B cell (primary cell): ENCODE data around the gene KRT6B. TPM values are rescaled to one million over a fixed set of nuclear protein-coding genes. Genes with fewer than 3 reads are reported as not detected.

ENCODE experiments used
- ATAC-seq: fragments of 200-7000 bp; cut with Tn5 transposase; one replicate; pipeline ENCODE4 v1.10.0; 2021; ENCODE audit warnings: low read depth, mild to moderate bottlenecking, moderate number of reproducible peaks, moderate library complexity
- CTCF ChIA-PET: fragments of 350-600 bp; sonication (Branson Sonifier 250); formaldehyde crosslinking; loops from one replicate; lab custom pipeline; 2021; ENCODE audit warnings: antibody characterized with exemption, inconsistent platforms; lab: Charles Lee
- POLR2A ChIA-PET: fragments of 350-600 bp; sonication (Branson Sonifier 250); formaldehyde crosslinking; loops from one replicate; lab custom pipeline; 2021; ENCODE audit warnings: antibody characterized with exemption; lab: Charles Lee
- DNase-seq: peaks from one replicate; pipeline ENCODE4 v3.0.0; 2013
- H2AFZ ChIP-seq: 2 replicates; pipeline ENCODE4 v1.6.1; 2012; ENCODE audit warnings: mild to moderate bottlenecking, low read depth, low read length; ENCODE audit not compliant: insufficient read depth, poor library complexity, severe bottlenecking
- H3K27ac ChIP-seq, 2 donors: 1 replicate in 1 of 2; 2 replicates in 1 of 2; pipeline ENCODE4 v1.5.1; 2012 to 2013; ENCODE audit warnings: low read length in 2 of 2, mild to moderate bottlenecking in 2 of 2, moderate library complexity in 1 of 2
- H3K27me3 ChIP-seq, 4 experiments: fragments of 200-600 bp in 1 of 4; sonication (generic) in 1 of 4; replicated peaks in 1 of 4; 1 replicate in 2 of 4; 2 replicates in 2 of 4; pipeline versions ENCODE4 v1.6.1 to v1.7.0; 2013 to 2016; ENCODE audit warnings: low read length in 3 of 4, mild to moderate bottlenecking in 2 of 4, mixed read lengths in 1 of 4, moderate library complexity in 1 of 4; ENCODE audit not compliant: insufficient read depth in 4 of 4, control insufficient read depth in 3 of 4; ENCODE audit errors: control extremely low read depth in 1 of 4
- H3K36me3 ChIP-seq, 2 experiments: replicated peaks in 1 of 2; 1 replicate in 1 of 2; 2 replicates in 1 of 2; pipeline versions ENCODE4 v1.6.1 to v1.7.1; 2013; ENCODE audit warnings: low read length in 1 of 2; ENCODE audit not compliant: insufficient read depth in 2 of 2, control insufficient read depth in 1 of 2; ENCODE audit errors: control extremely low read depth in 1 of 2, extremely low read depth in 1 of 2
- H3K4me1 ChIP-seq, 2 donors: fragments of 200-600 bp in 1 of 2; sonication (generic) in 1 of 2; 1 replicate in 1 of 2; 2 replicates in 1 of 2; pipeline versions ENCODE4 v1.5.1 to v1.6.1; 2013 to 2017; ENCODE audit warnings: low read length in 2 of 2; ENCODE audit not compliant: control insufficient read depth in 2 of 2, insufficient read depth in 2 of 2
- H3K4me2 ChIP-seq: replicated peaks from 2 replicates; pipeline ENCODE3; 2012; ENCODE audit warnings: mild to moderate bottlenecking, low read depth, low read length; ENCODE audit not compliant: poor library complexity, severe bottlenecking
- H3K4me3 ChIP-seq, 5 experiments: fragments of 200-600 bp in 1 of 5; sonication (generic) in 1 of 5; 1 replicate in 3 of 5; 2 replicates in 2 of 5; pipeline versions ENCODE4 v1.5.1 to v1.7.0; 2011 to 2016; ENCODE audit warnings: low read length in 4 of 5, mild to moderate bottlenecking in 4 of 5, low read depth in 2 of 5, control low read depth in 1 of 5, moderate library complexity in 1 of 5; ENCODE audit not compliant: insufficient read depth in 1 of 5; ENCODE audit errors: control extremely low read depth in 1 of 5, extremely low read depth in 1 of 5
- H3K79me2 ChIP-seq: fragments of 200-600 bp; sonication (generic); one replicate; pipeline ENCODE4 v1.6.0; 2016; ENCODE audit warnings: low read length; ENCODE audit not compliant: control insufficient read depth, insufficient read depth
- H3K9ac ChIP-seq: fragments of 200-600 bp; sonication (generic); 2 replicates; pipeline ENCODE4 v1.6.1; 2017; ENCODE audit warnings: mild to moderate bottlenecking, low read length, moderate library complexity
- H3K9me3 ChIP-seq, 3 donors: one replicate each; pipeline versions ENCODE4 v1.6.1 to v1.7.1; 2013; ENCODE audit warnings: low read length in 2 of 3; ENCODE audit not compliant: control insufficient read depth in 2 of 3, insufficient read depth in 1 of 3; ENCODE audit errors: control extremely low read depth in 1 of 3
- H4K20me1 ChIP-seq: 2 replicates; pipeline ENCODE4 v1.6.0; 2012; ENCODE audit warnings: mild to moderate bottlenecking, low read length; ENCODE audit not compliant: insufficient read depth, control insufficient read depth, poor library complexity, severe bottlenecking
- H3K27ac Mint-ChIP-seq: one replicate; pipeline ENCODE4 v1.8.0; 2021; ENCODE audit warnings: mixed read lengths
- H3K27me3 Mint-ChIP-seq: one replicate; pipeline ENCODE4 v1.8.0; 2021; ENCODE audit warnings: mixed read lengths
- H3K4me1 Mint-ChIP-seq: one replicate; pipeline ENCODE4 v1.8.0; 2021; ENCODE audit warnings: mixed read lengths
- H3K4me3 Mint-ChIP-seq: one replicate; pipeline ENCODE4 v1.8.0; 2021; ENCODE audit warnings: mixed read lengths
- H3K9me3 Mint-ChIP-seq: one replicate; pipeline ENCODE4 v1.8.0; 2022; ENCODE audit warnings: mixed read lengths; ENCODE audit not compliant: insufficient read depth
- EZH2 ChIP-seq: IDR thresholded peaks from 2 replicates; pipeline ENCODE4 v1.6.1; 2012; ENCODE audit warnings: borderline replicate concordance, low read depth, mild to moderate bottlenecking, moderate library complexity, low read length; ENCODE audit not compliant: insufficient read depth, poor library complexity, severe bottlenecking
- WGBS: methylation state at CpG from one replicate; pipeline ENCODE4 v1.1.5; 2013; ENCODE audit warnings: missing lambda C conversion rate; ENCODE audit not compliant: insufficient coverage; 5-methylcytosine and 5-hydroxymethylcytosine counted together
- intact Hi-C: fragments of 100-400 bp; cut with micrococcal nuclease; formaldehyde crosslinking; loops from one replicate; pipeline ENCODE4 v1.10.0; 2022
- polyA plus RNA-seq: library from polyadenylated mRNA; depleted of rRNA; stranded (reverse); fragments of >200 nt; gene quantifications from 2 replicates; pipeline ENCODE4 v1.2.3, GENCODE V29; 2012
- total RNA-seq, 2 donors: library from RNA; stranded (reverse); fragments of 120-200 nt in 1 of 2; gene quantifications; 1 replicate in 1 of 2; 2 replicates in 1 of 2; pipeline versions ENCODE4 v1.2.3 to v1.2.4, GENCODE V29; 2013 to 2022
- TF ChIP-seq, protein P1 (sequence below): fragments of 200-600 bp; IDR thresholded peaks from one replicate; pipeline ENCODE4 v1.8.0; 2022; ENCODE audit warnings: antibody characterized with exemption, mild to moderate bottlenecking

The KRT6B gene
- total and polyA plus RNA-seq, 2 donors (not counting 1 experiment from before 2014, with no cell fraction given) = not detected

DNA sequence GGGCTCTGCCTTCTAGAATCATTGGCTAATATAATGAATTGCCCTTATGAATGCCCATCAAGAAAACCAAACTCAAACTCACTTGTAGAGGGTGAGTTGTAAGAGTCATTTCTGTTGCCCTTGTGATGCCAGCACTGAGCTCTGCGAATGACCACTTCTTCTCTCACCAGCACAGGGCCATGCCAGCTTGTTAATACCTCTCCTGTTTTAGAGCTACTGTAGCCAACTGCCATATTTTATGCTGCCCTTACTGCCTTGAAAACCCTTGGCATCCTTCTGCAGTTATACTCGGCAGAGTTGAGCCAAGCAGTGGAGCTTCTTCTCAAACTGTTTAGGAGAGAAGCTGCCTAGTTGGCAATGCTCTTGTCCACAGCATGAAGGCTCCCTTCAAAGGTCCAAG lies 25.9 kb downstream of the KRT6B start:
- TF ChIP-seq, protein P1, sequence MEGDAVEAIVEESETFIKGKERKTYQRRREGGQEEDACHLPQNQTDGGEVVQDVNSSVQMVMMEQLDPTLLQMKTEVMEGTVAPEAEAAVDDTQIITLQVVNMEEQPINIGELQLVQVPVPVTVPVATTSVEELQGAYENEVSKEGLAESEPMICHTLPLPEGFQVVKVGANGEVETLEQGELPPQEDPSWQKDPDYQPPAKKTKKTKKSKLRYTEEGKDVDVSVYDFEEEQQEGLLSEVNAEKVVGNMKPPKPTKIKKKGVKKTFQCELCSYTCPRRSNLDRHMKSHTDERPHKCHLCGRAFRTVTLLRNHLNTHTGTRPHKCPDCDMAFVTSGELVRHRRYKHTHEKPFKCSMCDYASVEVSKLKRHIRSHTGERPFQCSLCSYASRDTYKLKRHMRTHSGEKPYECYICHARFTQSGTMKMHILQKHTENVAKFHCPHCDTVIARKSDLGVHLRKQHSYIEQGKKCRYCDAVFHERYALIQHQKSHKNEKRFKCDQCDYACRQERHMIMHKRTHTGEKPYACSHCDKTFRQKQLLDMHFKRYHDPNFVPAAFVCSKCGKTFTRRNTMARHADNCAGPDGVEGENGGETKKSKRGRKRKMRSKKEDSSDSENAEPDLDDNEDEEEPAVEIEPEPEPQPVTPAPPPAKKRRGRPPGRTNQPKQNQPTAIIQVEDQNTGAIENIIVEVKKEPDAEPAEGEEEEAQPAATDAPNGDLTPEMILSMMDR = no peak
- no peak for TF ChIP-seq EZH2
- H3K9ac ChIP-seq = no peak overlapping the region
- peaks cover 0 to 6% (median 1%) of the 10 kb centered on the region in 4 experiments for H3K27me3 ChIP-seq
- DNase-seq = no peak
- H3K9me3 Mint-ChIP-seq = no peaks in the 10 kb centered on the region
- POLR2A ChIA-PET = no interaction called here
- CTCF ChIA-PET = no interaction called here
- H3K36me3 ChIP-seq = no peaks in the 10 kb centered on the region
- H3K4me2 ChIP-seq = no peak overlapping the region
- H4K20me1 ChIP-seq = no peaks in the 10 kb centered on the region
- H3K79me2 ChIP-seq = no peaks in the 10 kb centered on the region
- no peak overlapping the region for H3K4me3 Mint-ChIP-seq
- intact Hi-C loops = no loop called here
- 94% methylated on average over 2 of the region's 2 CpGs for WGBS
- H3K27ac Mint-ChIP-seq = no peak overlapping the region
- no peak overlapping the region for H3K27ac ChIP-seq
- no peak overlapping the region for H3K4me3 ChIP-seq
- H2AFZ ChIP-seq = no peak overlapping the region
- no peaks in the 10 kb centered on the region for H3K4me1 ChIP-seq
- no peaks in the 10 kb centered on the region for H3K4me1 Mint-ChIP-seq
- peaks cover 34% of the 10 kb centered on the region for H3K27me3 Mint-ChIP-seq
- no peaks in the 10 kb centered on the region for H3K9me3 ChIP-seq
- no peak for ATAC-seq

- Histone ChIP-seq H3K4me2 (no peak overlapping the region), H3K4me1 (no peaks in the 10 kb centered on the region), H3K9me3 (no peaks in the 10 kb centered on the region), H3K4me3 (no peak overlapping the region), H3K36me3 (no peaks in the 10 kb centered on the region), H3K27me3 (peaks cover 0 to 6% (median 1%) of the 10 kb centered on the region in 4 experiments), H3K9ac (no peak overlapping the region), H3K27ac (no peak overlapping the region), H2AFZ (no peak overlapping the region), H3K79me2 (no peaks in the 10 kb centered on the region), H4K20me1 (no peaks in the 10 kb centered on the region)
- H3K9me3 Mint-ChIP-seq = no peaks in the 10 kb centered on the region
- peaks cover 34% of the 10 kb centered on the region for H3K27me3 Mint-ChIP-seq
- ChIA-PET CTCF (no interaction called here), POLR2A (no interaction called here)
- 81% methylated on average over 4 of the region's 5 CpGs for WGBS
- TF ChIP-seq, protein P1 = no peak
- no peak for TF ChIP-seq EZH2
- ATAC-seq = no peak
- no peak overlapping the region for H3K4me3 Mint-ChIP-seq
- intact Hi-C loops = no loop called here
- no peak overlapping the region for H3K27ac Mint-ChIP-seq
- no peaks in the 10 kb centered on the region for H3K4me1 Mint-ChIP-seq
- DNase-seq = no peak
Observed at GRCh38 chr12:52425466-52425865, 26.5 kb downstream of the KRT6B start.
